ENCODE results near the gene EHMT1. TPM values are rescaled to one million over a fixed set of nuclear protein-coding genes. Genes with fewer than 3 reads are reported as not detected.

EHMT1 gene
- total RNA-seq, 1 donor: 43.6 TPM

GRCh38 chr9:137648396-137648795 lies 29.6 kb downstream of the EHMT1 start:
- no peak for TF ChIP-seq CTCF (IDR thresholded peaks at IDR 0.05; ENCODE audit: insufficient read depth, low read depth, low read length)
- no peak for DNase-seq (ENCODE audit: low read depth)
- no peak overlapping the region for H3K4me3 ChIP-seq (ENCODE audit: low read depth, low read length)

GRCh38 chr9:137649553-137649952 lies 30.7 kb downstream of the EHMT1 start:
- DNase-seq (ENCODE audit: low read depth): no peak

GRCh38 chr9:137650259-137650658 lies 31.5 kb downstream of the EHMT1 start:
- no peak overlapping the region for H3K4me3 ChIP-seq (ENCODE audit: low read depth, low read length)
- TF ChIP-seq CTCF (IDR thresholded peaks at IDR 0.05; ENCODE audit: insufficient read depth, low read depth, low read length): no peak
- DNase-seq (ENCODE audit: low read depth): no peak

More at GRCh38 chr9:137649553-137649952, 30.7 kb downstream of the EHMT1 start:
- no peak overlapping the region for H3K4me3 ChIP-seq (ENCODE audit: low read depth, low read length)
- no peak for TF ChIP-seq CTCF (IDR thresholded peaks at IDR 0.05; ENCODE audit: insufficient read depth, low read depth, low read length)

GRCh38 chr9:137650779-137651178 lies 32.0 kb downstream of the EHMT1 start:
- H3K4me3 ChIP-seq (ENCODE audit: low read depth, low read length): no peak overlapping the region
- DNase-seq (ENCODE audit: low read depth): no peak
- TF ChIP-seq CTCF (IDR thresholded peaks at IDR 0.05; ENCODE audit: insufficient read depth, low read depth, low read length): no peak

- TF ChIP-seq CTCF (IDR thresholded peaks at IDR 0.05; ENCODE audit: insufficient read depth, low read depth, low read length): no peak
- H3K4me3 ChIP-seq (ENCODE audit: low read depth, low read length): no peak overlapping the region
- DNase-seq (ENCODE audit: low read depth): no peak
Measured at GRCh38 chr9:137656416-137656815, 37.6 kb downstream of the EHMT1 start.

GRCh38 chr9:137657606-137658005 lies 38.8 kb downstream of the EHMT1 start:
- no peak for DNase-seq (ENCODE audit: low read depth)
- no peak for TF ChIP-seq CTCF (IDR thresholded peaks at IDR 0.05; ENCODE audit: insufficient read depth, low read depth, low read length)
- no peak overlapping the region for H3K4me3 ChIP-seq (ENCODE audit: low read depth, low read length)

GRCh38 chr9:137658781-137659180 lies 40.0 kb downstream of the EHMT1 start:
- no peak for DNase-seq (ENCODE audit: low read depth)
- no peak overlapping the region for H3K4me3 ChIP-seq (ENCODE audit: low read depth, low read length)
- no peak for TF ChIP-seq CTCF (IDR thresholded peaks at IDR 0.05; ENCODE audit: insufficient read depth, low read depth, low read length)
